Natural killer cell (primary cell): ENCODE data around the gene WDR93. TPM values are rescaled to one million over a fixed set of nuclear protein-coding genes. Genes with fewer than 3 reads are reported as not detected.

Source experiments
- ATAC-seq, 3 donors: fragments of 150-1000 bp in 2 of 3; fragments of 200-7000 bp in 1 of 3; cut with Tn5 transposase; 1 replicate in 1 of 3; 2 replicates in 2 of 3; pipeline ENCODE4 v1.10.0; 2021; ENCODE audit warnings: mild to moderate bottlenecking in 2 of 3, moderate library complexity in 2 of 3
- DNase-seq, 2 donors: peaks; one replicate each; pipeline versions ENCODE4 v3.0.0 to v3.0.0-alpha.2; 2013 to 2021; ENCODE audit warnings: mixed read lengths in 1 of 2
- H3K27ac ChIP-seq: one replicate; pipeline ENCODE4 v1.5.1; 2013; ENCODE audit warnings: mild to moderate bottlenecking, low read length
- H3K27me3 ChIP-seq: one replicate; pipeline ENCODE4 v1.6.1; 2013; ENCODE audit warnings: low read length; ENCODE audit not compliant: control insufficient read depth, insufficient read depth
- H3K36me3 ChIP-seq: one replicate; pipeline ENCODE4 v1.6.1; 2013; ENCODE audit warnings: low read length; ENCODE audit not compliant: control insufficient read depth, insufficient read depth
- H3K4me1 ChIP-seq: one replicate; pipeline ENCODE4 v1.6.1; 2013; ENCODE audit warnings: low read length; ENCODE audit not compliant: control insufficient read depth, insufficient read depth
- H3K4me3 ChIP-seq: one replicate; pipeline ENCODE4 v1.5.1; 2013; ENCODE audit warnings: low read length
- H3K9me3 ChIP-seq: one replicate; pipeline ENCODE4 v1.6.1; 2013; ENCODE audit warnings: low read length; ENCODE audit not compliant: control insufficient read depth, insufficient read depth
- H3K27ac Mint-ChIP-seq, 2 donors: one replicate each; pipeline ENCODE4 v1.8.0; 2022; ENCODE audit warnings: mild to moderate bottlenecking in 2 of 2, mixed read lengths in 2 of 2, moderate library complexity in 1 of 2
- H3K27me3 Mint-ChIP-seq, 2 donors: one replicate each; pipeline ENCODE4 v1.8.0; 2022; ENCODE audit warnings: low read depth in 2 of 2, mixed read lengths in 2 of 2
- H3K36me3 Mint-ChIP-seq: one replicate; pipeline ENCODE4 v1.8.0; 2022; ENCODE audit warnings: mixed read lengths
- H3K4me1 Mint-ChIP-seq, 2 donors: one replicate each; pipeline ENCODE4 v1.8.0; 2022; ENCODE audit warnings: mixed read lengths in 2 of 2
- H3K4me3 Mint-ChIP-seq: one replicate; pipeline ENCODE4 v1.8.0; 2022; ENCODE audit warnings: mild to moderate bottlenecking, moderate library complexity, mixed read lengths
- H3K9me3 Mint-ChIP-seq, 2 donors: one replicate each; pipeline ENCODE4 v1.8.0; 2022; ENCODE audit warnings: mixed read lengths in 2 of 2
- WGBS: methylation state at CpG from one replicate; pipeline ENCODE4 v1.1.7; 2013; ENCODE audit warnings: missing lambda C conversion rate; ENCODE audit not compliant: insufficient coverage; 5-methylcytosine and 5-hydroxymethylcytosine counted together
- intact Hi-C: fragments of 100-400 bp; cut with micrococcal nuclease; formaldehyde crosslinking; loops from one replicate; pipeline ENCODE4 v1.14.2; 2022
- total RNA-seq, 4 donors: library from RNA; stranded (reverse); fragments of 120-200 nt in 1 of 4; gene quantifications; one replicate each; pipeline versions ENCODE4 v1.2.3 to v1.2.4, GENCODE V29; 2013 to 2022
- TF ChIP-seq, protein P1 (sequence below): fragments of 200-600 bp; IDR thresholded peaks from one replicate; pipeline ENCODE4 v1.8.0; 2022; ENCODE audit warnings: antibody characterized with exemption

WDR93 gene
- total RNA-seq, 3 donors from 2014 or later (not counting 1 experiment from before 2014, with no cell fraction given) = 0.25 to 0.38 TPM; not detected in 1

DNA sequence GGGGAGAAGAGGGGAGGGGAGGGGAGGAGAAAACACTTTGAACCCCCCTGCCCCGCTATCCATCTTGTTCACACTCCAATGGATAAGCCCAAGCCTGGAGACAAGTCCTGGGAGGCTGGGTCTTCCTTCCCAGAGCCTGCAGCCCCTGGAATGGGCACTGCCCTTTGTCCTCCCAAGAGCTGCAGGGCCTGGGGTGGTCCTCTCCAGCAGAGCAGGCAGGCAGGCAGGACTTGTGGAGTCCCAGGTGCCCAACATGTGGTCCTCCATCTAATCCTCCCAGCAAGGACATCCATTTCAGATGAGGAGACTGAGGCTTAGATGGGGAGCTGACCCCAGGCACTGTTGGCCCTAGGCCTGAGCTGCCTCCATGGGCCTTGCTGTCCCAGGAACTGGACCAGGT lies 75.1 kb downstream of the WDR93 start:
- peaks cover 0 to 4% of the 10 kb centered on the region in 2 donors for H3K4me1 Mint-ChIP-seq
- no peaks in the 10 kb centered on the region for H3K36me3 ChIP-seq
- H3K27me3 ChIP-seq = no peaks in the 10 kb centered on the region
- no peaks in the 10 kb centered on the region for H3K9me3 Mint-ChIP-seq
- H3K4me3 Mint-ChIP-seq = no peak overlapping the region
- H3K27ac Mint-ChIP-seq = no peak overlapping the region
- no peak overlapping the region for H3K4me3 ChIP-seq
- intact Hi-C loops = no loop called here
- TF ChIP-seq, protein P1, sequence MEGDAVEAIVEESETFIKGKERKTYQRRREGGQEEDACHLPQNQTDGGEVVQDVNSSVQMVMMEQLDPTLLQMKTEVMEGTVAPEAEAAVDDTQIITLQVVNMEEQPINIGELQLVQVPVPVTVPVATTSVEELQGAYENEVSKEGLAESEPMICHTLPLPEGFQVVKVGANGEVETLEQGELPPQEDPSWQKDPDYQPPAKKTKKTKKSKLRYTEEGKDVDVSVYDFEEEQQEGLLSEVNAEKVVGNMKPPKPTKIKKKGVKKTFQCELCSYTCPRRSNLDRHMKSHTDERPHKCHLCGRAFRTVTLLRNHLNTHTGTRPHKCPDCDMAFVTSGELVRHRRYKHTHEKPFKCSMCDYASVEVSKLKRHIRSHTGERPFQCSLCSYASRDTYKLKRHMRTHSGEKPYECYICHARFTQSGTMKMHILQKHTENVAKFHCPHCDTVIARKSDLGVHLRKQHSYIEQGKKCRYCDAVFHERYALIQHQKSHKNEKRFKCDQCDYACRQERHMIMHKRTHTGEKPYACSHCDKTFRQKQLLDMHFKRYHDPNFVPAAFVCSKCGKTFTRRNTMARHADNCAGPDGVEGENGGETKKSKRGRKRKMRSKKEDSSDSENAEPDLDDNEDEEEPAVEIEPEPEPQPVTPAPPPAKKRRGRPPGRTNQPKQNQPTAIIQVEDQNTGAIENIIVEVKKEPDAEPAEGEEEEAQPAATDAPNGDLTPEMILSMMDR = no peak
- DNase-seq (no peak), ATAC-seq (no peak)
- no peaks in the 10 kb centered on the region for H3K36me3 Mint-ChIP-seq
- H3K27ac ChIP-seq = no peak overlapping the region
- peaks cover 0 to 3% of the 10 kb centered on the region in 2 donors for H3K27me3 Mint-ChIP-seq
- H3K4me1 ChIP-seq = no peaks in the 10 kb centered on the region
- no peaks in the 10 kb centered on the region for H3K9me3 ChIP-seq
- WGBS = 100% methylated on average over 1 of the region's 1 CpG

DNA sequence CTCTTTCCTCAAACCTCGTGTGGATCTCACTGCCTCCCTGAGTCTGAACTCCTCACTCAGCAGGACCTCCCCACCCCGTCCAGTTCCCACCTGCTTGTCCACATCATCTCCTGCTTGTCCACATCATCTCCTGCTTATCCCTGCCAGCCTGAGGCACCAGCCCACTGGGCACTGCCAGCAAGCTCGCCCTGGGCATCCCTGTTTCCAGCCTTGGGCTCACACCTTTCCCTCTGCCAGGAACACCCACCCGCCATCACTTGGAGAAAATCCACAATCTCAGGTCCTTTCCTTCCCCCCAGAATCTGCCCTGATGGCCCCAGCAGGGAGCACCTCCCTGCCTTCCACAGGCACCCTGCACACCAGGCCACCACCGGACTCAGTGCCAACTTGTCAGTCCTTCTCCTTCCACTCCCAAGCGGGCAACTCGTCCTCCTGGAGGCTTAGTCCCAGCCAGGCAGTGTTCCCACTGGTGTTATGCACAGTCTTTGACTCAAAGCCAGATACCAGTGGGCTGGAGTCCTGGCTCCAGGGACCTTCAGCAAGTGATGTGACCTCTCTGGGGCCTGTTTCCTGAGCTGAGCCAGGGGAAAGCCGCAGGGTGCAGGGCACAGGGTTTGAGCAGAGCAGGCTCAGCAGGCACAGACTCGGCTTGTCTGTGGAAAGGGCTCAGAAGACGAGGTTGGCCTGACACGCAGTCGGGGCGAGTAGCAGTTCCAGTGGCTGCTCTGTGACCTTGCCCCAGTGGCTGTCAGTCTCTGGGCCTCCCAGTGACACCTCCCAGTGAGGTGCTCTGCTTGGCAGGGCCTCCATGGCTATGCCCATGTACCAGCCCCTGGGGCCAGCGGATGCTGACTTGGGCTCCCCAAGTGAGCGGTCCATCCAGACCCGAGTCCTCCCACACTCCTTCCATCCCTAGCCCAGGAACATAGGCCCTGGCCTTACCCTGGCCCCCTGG lies 76.0 kb downstream of the WDR93 start:
- H3K27ac ChIP-seq = no peak overlapping the region
- no peak overlapping the region for H3K4me3 ChIP-seq
- ATAC-seq (no peak), DNase-seq (no peak)
- Mint-ChIP-seq H3K27ac (no peak overlapping the region), H3K4me3 (no peak overlapping the region), H3K9me3 (no peaks in the 10 kb centered on the region), H3K36me3 (no peaks in the 10 kb centered on the region), H3K27me3 (peaks cover 0 to 3% of the 10 kb centered on the region in 2 donors), H3K4me1 (no peaks in the 10 kb centered on the region)
- TF ChIP-seq, protein P1 = no peak
- H3K27me3 ChIP-seq = no peaks in the 10 kb centered on the region
- H3K36me3 ChIP-seq = no peaks in the 10 kb centered on the region
- intact Hi-C loops = no loop called here
- H3K4me1 ChIP-seq = no peaks in the 10 kb centered on the region
- no peaks in the 10 kb centered on the region for H3K9me3 ChIP-seq
- WGBS = 89% methylated on average over 16 of the region's 16 CpGs

DNA sequence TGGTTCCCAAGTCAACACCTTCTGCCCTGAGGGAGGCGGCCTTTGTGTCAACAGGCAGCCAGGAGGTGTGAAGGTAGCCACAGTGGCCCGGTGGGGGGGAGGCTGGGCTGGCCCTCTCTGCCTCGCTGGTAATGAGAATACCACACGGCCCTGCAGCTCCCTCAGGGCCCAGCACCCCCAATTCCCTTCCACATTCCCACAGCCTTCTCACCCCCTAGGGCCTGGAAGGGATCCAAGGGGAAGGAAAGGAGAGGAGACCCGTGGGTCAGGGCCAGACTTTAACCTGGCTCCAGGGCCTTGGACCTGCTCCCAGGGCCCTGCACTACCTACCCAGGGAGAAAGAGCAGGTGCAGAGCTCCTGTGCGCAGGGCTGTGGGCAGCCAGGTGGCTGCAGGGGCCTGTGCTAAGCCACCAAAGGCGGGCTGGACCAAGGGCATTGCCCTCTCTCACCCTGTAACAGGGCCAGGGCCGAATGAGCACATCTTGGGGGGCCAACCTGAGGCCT lies 76.9 kb downstream of the WDR93 start:
- Histone ChIP-seq H3K27me3 (no peaks in the 10 kb centered on the region), H3K9me3 (no peaks in the 10 kb centered on the region), H3K36me3 (no peaks in the 10 kb centered on the region), H3K27ac (no peak overlapping the region), H3K4me1 (no peaks in the 10 kb centered on the region), H3K4me3 (no peak overlapping the region)
- Mint-ChIP-seq H3K27me3 (peaks cover 0 to 3% of the 10 kb centered on the region in 2 donors), H3K4me1 (no peaks in the 10 kb centered on the region), H3K36me3 (no peaks in the 10 kb centered on the region), H3K9me3 (no peaks in the 10 kb centered on the region), H3K4me3 (no peak overlapping the region), H3K27ac (no peak overlapping the region)
- WGBS = 79% methylated on average over 6 of the region's 8 CpGs
- intact Hi-C loops = no loop called here
- no peak for ATAC-seq
- TF ChIP-seq, protein P1 = no peak
- DNase-seq = no peak
